Natural killer cell (primary cell): ENCODE measurements around the gene B4GAT1. TPM values are rescaled to one million over a fixed set of nuclear protein-coding genes. Genes with fewer than 3 reads are reported as not detected.
"Not testable (repeated sequence)": the region's sequence is repeated elsewhere in the genome, so short reads cannot be mapped to it uniquely, and the experiment has no call there.

ENCODE experiments used
- ATAC-seq, 3 donors: fragments of 150-1000 bp in 2 of 3; fragments of 200-7000 bp in 1 of 3; cut with Tn5 transposase; 1 replicate in 1 of 3; 2 replicates in 2 of 3; pipeline ENCODE4 v1.10.0; 2021; ENCODE audit warnings: mild to moderate bottlenecking in 2 of 3, moderate library complexity in 2 of 3
- DNase-seq, 2 donors: peaks; one replicate each; pipeline versions ENCODE4 v3.0.0 to v3.0.0-alpha.2; 2013 to 2021; ENCODE audit warnings: mixed read lengths in 1 of 2
- H3K27ac ChIP-seq: one replicate; pipeline ENCODE4 v1.5.1; 2013; ENCODE audit warnings: mild to moderate bottlenecking, low read length
- H3K27me3 ChIP-seq: one replicate; pipeline ENCODE4 v1.6.1; 2013; ENCODE audit warnings: low read length; ENCODE audit not compliant: control insufficient read depth, insufficient read depth
- H3K36me3 ChIP-seq: one replicate; pipeline ENCODE4 v1.6.1; 2013; ENCODE audit warnings: low read length; ENCODE audit not compliant: control insufficient read depth, insufficient read depth
- H3K4me1 ChIP-seq: one replicate; pipeline ENCODE4 v1.6.1; 2013; ENCODE audit warnings: low read length; ENCODE audit not compliant: control insufficient read depth, insufficient read depth
- H3K4me3 ChIP-seq: one replicate; pipeline ENCODE4 v1.5.1; 2013; ENCODE audit warnings: low read length
- H3K9me3 ChIP-seq: one replicate; pipeline ENCODE4 v1.6.1; 2013; ENCODE audit warnings: low read length; ENCODE audit not compliant: control insufficient read depth, insufficient read depth
- H3K27ac Mint-ChIP-seq, 2 donors: one replicate each; pipeline ENCODE4 v1.8.0; 2022; ENCODE audit warnings: mild to moderate bottlenecking in 2 of 2, mixed read lengths in 2 of 2, moderate library complexity in 1 of 2
- H3K27me3 Mint-ChIP-seq, 2 donors: one replicate each; pipeline ENCODE4 v1.8.0; 2022; ENCODE audit warnings: low read depth in 2 of 2, mixed read lengths in 2 of 2
- H3K36me3 Mint-ChIP-seq: one replicate; pipeline ENCODE4 v1.8.0; 2022; ENCODE audit warnings: mixed read lengths
- H3K4me1 Mint-ChIP-seq, 2 donors: one replicate each; pipeline ENCODE4 v1.8.0; 2022; ENCODE audit warnings: mixed read lengths in 2 of 2
- H3K4me3 Mint-ChIP-seq: one replicate; pipeline ENCODE4 v1.8.0; 2022; ENCODE audit warnings: mild to moderate bottlenecking, moderate library complexity, mixed read lengths
- H3K9me3 Mint-ChIP-seq, 2 donors: one replicate each; pipeline ENCODE4 v1.8.0; 2022; ENCODE audit warnings: mixed read lengths in 2 of 2
- CTCF ChIP-seq: fragments of 200-600 bp; IDR thresholded peaks from one replicate; pipeline ENCODE4 v1.8.0; 2022; ENCODE audit warnings: antibody characterized with exemption
- WGBS: methylation state at CpG from one replicate; pipeline ENCODE4 v1.1.7; 2013; ENCODE audit warnings: missing lambda C conversion rate; ENCODE audit not compliant: insufficient coverage; 5-methylcytosine and 5-hydroxymethylcytosine counted together
- intact Hi-C: fragments of 100-400 bp; cut with micrococcal nuclease; formaldehyde crosslinking; loops from one replicate; pipeline ENCODE4 v1.14.2; 2022
- total RNA-seq, 4 donors: library from RNA; stranded (reverse); fragments of 120-200 nt in 1 of 4; gene quantifications; one replicate each; pipeline versions ENCODE4 v1.2.3 to v1.2.4, GENCODE V29; 2013 to 2022

Gene B4GAT1
- total RNA-seq, 3 donors from 2014 or later (not counting 1 experiment from before 2014, with no cell fraction given): 2.0 to 4.2 (median 2.5) TPM

GRCh38 chr11:66320289-66320688 is 27.1 kb downstream of the B4GAT1 start:
- H3K27ac ChIP-seq, DNase-seq, H3K9me3 Mint-ChIP-seq, H3K4me3 Mint-ChIP-seq, H3K4me3 ChIP-seq, H3K36me3 ChIP-seq, intact Hi-C loops, H3K36me3 Mint-ChIP-seq, H3K9me3 ChIP-seq, H3K27me3 ChIP-seq, H3K27ac Mint-ChIP-seq, ATAC-seq: not testable (repeated sequence)
- H3K4me1 Mint-ChIP-seq: peaks cover 7 to 33% of the 10 kb centered on the region in 2 donors
- H3K27me3 Mint-ChIP-seq: peaks cover 18 to 25% of the 10 kb centered on the region in 2 donors
- 100% methylated on average over 1 of the region's 2 CpGs for WGBS
- peaks cover 22% of the 10 kb centered on the region for H3K4me1 ChIP-seq

- Histone ChIP-seq H3K36me3 (no peaks in the 10 kb centered on the region), H3K27me3 (no peaks in the 10 kb centered on the region), H3K4me3 (no peak overlapping the region), H3K4me1 (peaks cover 26% of the 10 kb centered on the region), H3K9me3 (no peaks in the 10 kb centered on the region), H3K27ac (peak overlapping the region; percentile 65)
- DNase-seq: no peak
- Mint-ChIP-seq H3K9me3 (no peaks in the 10 kb centered on the region), H3K4me1 (peaks cover 7 to 35% of the 10 kb centered on the region in 2 donors), H3K27me3 (peaks cover 24 to 28% of the 10 kb centered on the region in 2 donors), H3K4me3 (peak overlapping the region; percentile 28), H3K36me3 (no peaks in the 10 kb centered on the region), H3K27ac (peak overlapping the region in 1 of 2 donors; percentile 36)
- no peak for ATAC-seq
- WGBS: 67% methylated on average over 3 of the region's 3 CpGs
- intact Hi-C loops: no loop called here
- TF ChIP-seq CTCF: no peak
Observed at GRCh38 chr11:66318600-66318970, 28.8 kb downstream of the B4GAT1 start.

DNA sequence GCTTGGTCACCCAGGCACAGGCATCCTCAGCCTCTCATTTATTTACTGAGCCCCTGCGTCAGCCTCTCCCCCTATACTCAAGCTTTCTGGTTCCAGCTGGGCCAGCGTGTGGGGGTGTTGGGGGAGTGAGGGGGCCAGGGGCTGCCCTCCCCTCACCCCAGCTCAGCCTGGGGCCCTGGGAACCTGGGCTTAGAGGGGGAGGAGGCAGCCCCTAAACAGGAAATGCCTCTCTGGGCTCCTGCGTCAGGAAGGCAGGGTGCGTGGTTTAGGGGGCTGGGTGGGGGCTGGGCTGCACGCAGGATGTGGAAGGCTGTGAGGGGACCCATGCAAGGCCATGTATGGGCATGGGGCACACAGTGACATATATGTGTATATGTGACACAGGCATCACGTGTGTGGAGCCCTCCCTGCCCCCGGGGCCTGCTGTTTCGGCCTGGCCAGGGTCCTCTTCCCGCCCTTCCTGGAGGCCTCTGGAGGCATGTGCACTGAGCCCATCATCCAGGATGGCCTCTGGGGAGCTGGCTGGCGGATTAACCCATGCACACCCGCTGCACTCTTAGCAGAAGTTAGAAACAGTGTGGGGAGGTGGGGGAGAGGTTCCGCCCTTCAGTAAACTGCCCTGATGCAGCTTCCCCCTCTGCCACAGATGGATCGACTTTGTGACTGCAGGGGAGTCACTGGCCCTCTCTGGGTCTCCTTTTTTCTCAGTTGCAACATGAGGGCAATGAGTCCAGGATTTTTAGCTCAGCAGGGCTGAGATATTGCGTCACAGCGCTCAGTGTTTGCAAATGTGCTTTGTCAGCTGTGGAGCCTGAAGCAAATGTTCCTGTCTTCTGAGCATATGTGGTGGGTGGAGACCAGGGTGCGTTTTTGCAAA is 29.5 kb downstream of the B4GAT1 start:
- H3K36me3 ChIP-seq: no peaks in the 10 kb centered on the region
- H3K27me3 Mint-ChIP-seq: peaks cover 24 to 28% of the 10 kb centered on the region in 2 donors
- H3K4me3 ChIP-seq: no peak overlapping the region
- ATAC-seq (peak; percentile 81 to 86 (median 84)), DNase-seq (peak in 1 of 2 donors; percentile 90)
- no peak for TF ChIP-seq CTCF
- H3K9me3 ChIP-seq: no peaks in the 10 kb centered on the region
- intact Hi-C loops: no loop called here
- no peaks in the 10 kb centered on the region for H3K36me3 Mint-ChIP-seq
- H3K27ac ChIP-seq: peak overlapping the region; percentile 67
- H3K4me1 Mint-ChIP-seq: peaks cover 7 to 30% of the 10 kb centered on the region in 2 donors
- H3K4me3 Mint-ChIP-seq: peak overlapping the region; percentile 52
- peaks cover 32% of the 10 kb centered on the region for H3K4me1 ChIP-seq
- peak overlapping the region; percentile 36 to 53 for H3K27ac Mint-ChIP-seq
- 29% methylated on average over 14 of the region's 16 CpGs for WGBS
- H3K9me3 Mint-ChIP-seq: no peaks in the 10 kb centered on the region
- H3K27me3 ChIP-seq: no peaks in the 10 kb centered on the region

GRCh38 chr11:66317322-66317722 is 30.1 kb downstream of the B4GAT1 start:
- no peaks in the 10 kb centered on the region for H3K36me3 ChIP-seq
- H3K4me1 Mint-ChIP-seq: peaks cover 9 to 34% of the 10 kb centered on the region in 2 donors
- intact Hi-C loops: no loop called here
- no peak overlapping the region for H3K4me3 ChIP-seq
- H3K36me3 Mint-ChIP-seq: no peaks in the 10 kb centered on the region
- H3K9me3 Mint-ChIP-seq: no peaks in the 10 kb centered on the region
- no peak for ATAC-seq
- peak in 1 of 2 donors; percentile 75 for DNase-seq
- no peak for TF ChIP-seq CTCF
- H3K4me3 Mint-ChIP-seq: peak overlapping the region; percentile 52
- 13% methylated on average over 14 of the region's 14 CpGs for WGBS
- H3K27ac ChIP-seq: peak overlapping the region; percentile 67
- H3K27ac Mint-ChIP-seq: peak overlapping the region; percentile 36 to 53
- H3K9me3 ChIP-seq: no peaks in the 10 kb centered on the region
- H3K27me3 Mint-ChIP-seq: peaks cover 24 to 28% of the 10 kb centered on the region in 2 donors
- peaks cover 38% of the 10 kb centered on the region for H3K4me1 ChIP-seq
- no peaks in the 10 kb centered on the region for H3K27me3 ChIP-seq
